ENCODE results near the gene DNAJB9.

Gene DNAJB9

DNA sequence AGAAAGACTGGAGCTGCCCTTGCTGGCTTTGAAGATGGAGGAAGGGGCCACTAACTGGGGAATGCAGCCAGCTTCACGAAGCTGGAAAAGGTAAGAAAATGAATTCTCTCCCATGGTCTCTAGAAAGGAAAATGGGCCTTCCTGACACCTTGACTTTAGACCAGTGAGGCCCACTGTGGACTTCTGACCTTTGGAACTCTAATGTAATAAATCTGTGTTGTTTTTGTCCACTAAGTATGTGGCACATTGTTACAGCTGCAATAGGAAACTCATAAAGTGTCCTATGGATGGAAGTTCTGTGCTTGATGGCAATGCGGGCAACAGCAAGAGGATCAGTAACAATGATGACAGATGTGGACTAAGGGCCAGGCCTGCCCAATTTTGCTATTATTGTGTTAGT lies 20.9 kb downstream of the DNAJB9 start:
- H3K4me3 ChIP-seq (ENCODE audit: low read depth, low read length), result no peak overlapping the region
- DNase-seq (ENCODE audit: low read depth), result no peak
- TF ChIP-seq, protein P1, sequence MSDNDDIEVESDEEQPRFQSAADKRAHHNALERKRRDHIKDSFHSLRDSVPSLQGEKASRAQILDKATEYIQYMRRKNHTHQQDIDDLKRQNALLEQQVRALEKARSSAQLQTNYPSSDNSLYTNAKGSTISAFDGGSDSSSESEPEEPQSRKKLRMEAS (IDR thresholded peaks at IDR 0.05; ENCODE audit: low read depth, low read length), result no peak
- TF ChIP-seq MYC (IDR thresholded peaks at IDR 0.05; ENCODE audit: low read depth, low read length) (no peak), POLR2A (IDR thresholded peaks at IDR 0.05; ENCODE audit: extremely low read depth, insufficient read length) (no peak)
- TF ChIP-seq, protein P2, sequence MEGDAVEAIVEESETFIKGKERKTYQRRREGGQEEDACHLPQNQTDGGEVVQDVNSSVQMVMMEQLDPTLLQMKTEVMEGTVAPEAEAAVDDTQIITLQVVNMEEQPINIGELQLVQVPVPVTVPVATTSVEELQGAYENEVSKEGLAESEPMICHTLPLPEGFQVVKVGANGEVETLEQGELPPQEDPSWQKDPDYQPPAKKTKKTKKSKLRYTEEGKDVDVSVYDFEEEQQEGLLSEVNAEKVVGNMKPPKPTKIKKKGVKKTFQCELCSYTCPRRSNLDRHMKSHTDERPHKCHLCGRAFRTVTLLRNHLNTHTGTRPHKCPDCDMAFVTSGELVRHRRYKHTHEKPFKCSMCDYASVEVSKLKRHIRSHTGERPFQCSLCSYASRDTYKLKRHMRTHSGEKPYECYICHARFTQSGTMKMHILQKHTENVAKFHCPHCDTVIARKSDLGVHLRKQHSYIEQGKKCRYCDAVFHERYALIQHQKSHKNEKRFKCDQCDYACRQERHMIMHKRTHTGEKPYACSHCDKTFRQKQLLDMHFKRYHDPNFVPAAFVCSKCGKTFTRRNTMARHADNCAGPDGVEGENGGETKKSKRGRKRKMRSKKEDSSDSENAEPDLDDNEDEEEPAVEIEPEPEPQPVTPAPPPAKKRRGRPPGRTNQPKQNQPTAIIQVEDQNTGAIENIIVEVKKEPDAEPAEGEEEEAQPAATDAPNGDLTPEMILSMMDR (IDR thresholded peaks at IDR 0.05; ENCODE audit: low read depth, low read length), result no peak

DNA sequence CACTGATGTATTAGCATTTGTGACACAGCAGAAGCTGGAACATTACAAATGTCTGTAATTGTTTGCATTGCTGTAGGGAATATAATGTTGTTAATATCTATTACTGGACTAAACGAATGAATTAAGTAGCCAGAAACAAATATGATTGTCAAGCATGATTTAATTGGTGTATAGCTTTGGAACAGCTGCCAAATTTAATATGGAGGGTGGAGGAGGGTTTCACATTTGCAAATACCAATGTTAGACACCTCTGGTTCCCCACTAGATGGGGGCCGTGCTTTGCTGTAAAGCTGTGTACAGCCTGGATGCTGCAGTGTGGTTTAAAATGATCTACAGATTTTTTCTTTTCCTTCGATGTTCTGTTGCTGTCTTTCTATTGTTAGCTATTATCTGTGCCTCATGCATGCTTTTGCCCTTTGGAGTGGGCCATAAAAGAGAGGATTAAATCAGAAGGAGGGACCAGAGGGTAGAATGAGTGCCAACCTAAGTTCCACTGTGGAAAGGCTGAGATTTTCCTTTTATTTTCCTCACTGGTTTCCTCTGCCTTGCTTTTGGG lies 23.1 kb downstream of the DNAJB9 start:
- DNase-seq (ENCODE audit: low read depth), result no peak
- no peak overlapping the region for H3K4me3 ChIP-seq (ENCODE audit: low read depth, low read length)
- no peak for TF ChIP-seq POLR2A (IDR thresholded peaks at IDR 0.05; ENCODE audit: extremely low read depth, insufficient read length)
- TF ChIP-seq, protein P2 (IDR thresholded peaks at IDR 0.05; ENCODE audit: low read depth, low read length), result no peak
- TF ChIP-seq, protein P1 (IDR thresholded peaks at IDR 0.05; ENCODE audit: low read depth, low read length), result no peak
- TF ChIP-seq MYC (IDR thresholded peaks at IDR 0.05; ENCODE audit: low read depth, low read length), result no peak

DNA sequence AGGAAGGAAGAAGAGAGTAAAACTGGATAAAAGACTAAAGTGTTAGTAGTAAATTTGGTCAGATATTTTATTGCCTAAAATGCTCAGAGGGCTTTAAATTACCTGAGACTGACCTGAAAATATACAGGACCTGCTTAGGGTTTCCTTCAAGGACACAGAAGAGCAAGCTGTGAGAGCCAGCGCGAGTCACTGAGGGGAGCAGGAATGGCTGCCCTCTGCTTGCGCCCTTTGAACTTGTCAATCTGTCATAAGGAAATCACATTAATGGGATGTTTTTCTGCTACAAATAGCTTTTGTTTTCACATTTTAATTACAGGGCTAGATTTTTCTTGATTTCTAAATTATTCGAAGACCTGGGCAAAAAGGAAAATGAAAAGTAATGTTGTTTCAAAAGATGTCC lies 26.9 kb downstream of the DNAJB9 start:
- no peak for DNase-seq (ENCODE audit: low read depth)
- no peak overlapping the region for H3K4me3 ChIP-seq (ENCODE audit: low read depth, low read length)
- TF ChIP-seq, protein P2 (IDR thresholded peaks at IDR 0.05; ENCODE audit: low read depth, low read length), result no peak
- TF ChIP-seq POLR2A (IDR thresholded peaks at IDR 0.05; ENCODE audit: extremely low read depth, insufficient read length) (no peak), MYC (IDR thresholded peaks at IDR 0.05; ENCODE audit: low read depth, low read length) (no peak)
- TF ChIP-seq, protein P1 (IDR thresholded peaks at IDR 0.05; ENCODE audit: low read depth, low read length), result no peak

DNA sequence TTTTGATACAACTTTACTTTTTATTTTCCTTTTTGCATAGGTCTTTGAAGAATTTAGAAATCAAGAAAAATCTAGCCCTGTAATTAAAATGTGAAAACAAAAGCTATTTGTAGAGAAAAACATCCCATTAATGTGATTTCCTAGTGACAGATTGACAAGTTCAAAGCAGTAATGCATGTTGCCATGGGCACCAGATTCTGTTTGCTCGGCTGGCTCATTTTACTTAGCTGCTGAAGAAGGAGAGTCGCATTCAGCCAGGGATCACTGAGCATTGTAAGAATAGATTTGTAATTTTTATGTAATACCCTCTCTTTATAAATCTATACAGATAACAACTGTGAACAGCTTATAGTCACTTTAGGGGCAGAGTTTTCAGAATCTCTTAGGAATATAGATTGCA lies 28.5 kb downstream of the DNAJB9 start:
- TF ChIP-seq, protein P2 (IDR thresholded peaks at IDR 0.05; ENCODE audit: low read depth, low read length), result no peak
- no peak for TF ChIP-seq MYC (IDR thresholded peaks at IDR 0.05; ENCODE audit: low read depth, low read length)
- TF ChIP-seq POLR2A (IDR thresholded peaks at IDR 0.05; ENCODE audit: extremely low read depth, insufficient read length), result no peak
- TF ChIP-seq, protein P1 (IDR thresholded peaks at IDR 0.05; ENCODE audit: low read depth, low read length), result no peak
- H3K4me3 ChIP-seq (ENCODE audit: low read depth, low read length), result no peak overlapping the region
- DNase-seq (ENCODE audit: low read depth), result no peak

DNA sequence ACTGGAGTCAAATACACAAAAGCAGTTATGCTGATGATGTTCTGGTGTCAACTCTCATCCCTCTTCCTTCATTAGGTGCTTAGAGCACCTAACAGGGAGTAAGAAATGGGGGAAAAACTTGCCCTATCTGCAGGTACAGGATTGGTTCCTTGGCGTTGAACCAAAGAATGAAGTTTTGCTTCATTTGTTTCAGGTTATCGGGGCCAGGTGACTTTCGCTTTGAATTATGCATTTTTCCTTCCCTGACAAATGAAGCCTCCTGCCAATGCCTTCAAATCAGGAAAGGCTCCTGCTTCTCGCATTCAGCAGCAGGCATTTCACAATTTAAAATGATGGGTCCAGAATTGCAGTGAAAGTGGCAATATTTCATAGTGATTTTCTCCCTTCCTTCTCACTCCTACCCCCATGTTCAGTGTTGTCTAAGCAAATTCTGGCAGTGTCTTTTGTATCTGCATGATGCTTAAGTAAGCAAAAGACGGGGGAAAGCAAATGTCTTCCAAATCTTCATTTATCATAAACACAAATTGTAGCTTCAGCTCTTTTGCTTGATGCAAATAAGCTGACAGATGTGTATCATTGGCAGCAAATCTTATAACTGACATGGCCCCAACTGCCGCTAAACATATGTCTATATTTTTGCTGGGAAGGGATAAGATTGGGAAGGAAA lies 29.4 kb downstream of the DNAJB9 start:
- H3K4me3 ChIP-seq (ENCODE audit: low read depth, low read length), result no peak overlapping the region
- TF ChIP-seq, protein P2 (IDR thresholded peaks at IDR 0.05; ENCODE audit: low read depth, low read length), result no peak
- TF ChIP-seq POLR2A (IDR thresholded peaks at IDR 0.05; ENCODE audit: extremely low read depth, insufficient read length) (no peak), MYC (IDR thresholded peaks at IDR 0.05; ENCODE audit: low read depth, low read length) (no peak)
- TF ChIP-seq, protein P1 (IDR thresholded peaks at IDR 0.05; ENCODE audit: low read depth, low read length), result no peak
- DNase-seq (ENCODE audit: low read depth), result no peak

Measured in NB4 (cell line).